GM06990 (cell line): ENCODE results near the gene S100A10.

Experiments used
- DNase-seq: peaks from one replicate; pipeline ENCODE4 v3.0.0-alpha.2; 2011; ENCODE audit not compliant: insufficient read length; ENCODE audit errors: extremely low read depth
- H3K27me3 ChIP-seq: replicated peaks from 2 replicates; pipeline ENCODE4 v1.6.0; 2011; ENCODE audit warnings: low read length; ENCODE audit not compliant: control insufficient read depth, insufficient read depth
- H3K36me3 ChIP-seq: 2 replicates; pipeline ENCODE4 v1.5.1; 2011; ENCODE audit warnings: low read length; ENCODE audit not compliant: control insufficient read depth, insufficient read depth
- H3K4me3 ChIP-seq: replicated peaks from 2 replicates; pipeline ENCODE4 v1.5.1; 2011; ENCODE audit warnings: low read depth, mild to moderate bottlenecking, control low read depth, low read length
- TF ChIP-seq, protein P1 (sequence below): IDR thresholded peaks from 2 replicates; pipeline ENCODE4 v1.5.1; 2011; ENCODE audit warnings: low read length, control low read depth, mild to moderate bottlenecking, inconsistent platforms; ENCODE audit not compliant: insufficient read depth, poor library complexity, severe bottlenecking

Gene S100A10

DNA sequence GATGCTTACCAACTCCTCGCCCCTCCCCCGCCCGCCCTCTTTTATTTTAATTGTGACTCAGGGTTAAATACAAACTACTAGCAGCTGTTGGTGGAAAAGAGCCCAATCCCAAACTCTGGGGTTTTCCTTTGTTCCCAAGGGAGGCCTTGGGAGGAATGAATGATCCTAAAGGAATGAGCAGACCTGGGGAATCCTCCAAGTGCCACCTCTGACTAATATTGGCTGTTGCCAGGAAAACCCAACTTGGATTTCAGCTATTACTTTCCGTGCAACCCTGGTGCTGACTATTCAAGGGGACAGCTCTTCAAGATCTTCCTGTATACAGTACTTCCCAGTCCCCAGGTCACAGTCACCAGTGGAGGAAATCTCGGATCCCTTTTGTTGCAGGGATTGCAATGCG is 1.3 kb upstream of the S100A10 start:
- Histone ChIP-seq H3K4me3 (no peak overlapping the region), H3K27me3 (peaks cover 7% of the 10 kb centered on the region), H3K36me3 (no peaks in the 10 kb centered on the region)
- DNase-seq, result no peak
- TF ChIP-seq, protein P1, sequence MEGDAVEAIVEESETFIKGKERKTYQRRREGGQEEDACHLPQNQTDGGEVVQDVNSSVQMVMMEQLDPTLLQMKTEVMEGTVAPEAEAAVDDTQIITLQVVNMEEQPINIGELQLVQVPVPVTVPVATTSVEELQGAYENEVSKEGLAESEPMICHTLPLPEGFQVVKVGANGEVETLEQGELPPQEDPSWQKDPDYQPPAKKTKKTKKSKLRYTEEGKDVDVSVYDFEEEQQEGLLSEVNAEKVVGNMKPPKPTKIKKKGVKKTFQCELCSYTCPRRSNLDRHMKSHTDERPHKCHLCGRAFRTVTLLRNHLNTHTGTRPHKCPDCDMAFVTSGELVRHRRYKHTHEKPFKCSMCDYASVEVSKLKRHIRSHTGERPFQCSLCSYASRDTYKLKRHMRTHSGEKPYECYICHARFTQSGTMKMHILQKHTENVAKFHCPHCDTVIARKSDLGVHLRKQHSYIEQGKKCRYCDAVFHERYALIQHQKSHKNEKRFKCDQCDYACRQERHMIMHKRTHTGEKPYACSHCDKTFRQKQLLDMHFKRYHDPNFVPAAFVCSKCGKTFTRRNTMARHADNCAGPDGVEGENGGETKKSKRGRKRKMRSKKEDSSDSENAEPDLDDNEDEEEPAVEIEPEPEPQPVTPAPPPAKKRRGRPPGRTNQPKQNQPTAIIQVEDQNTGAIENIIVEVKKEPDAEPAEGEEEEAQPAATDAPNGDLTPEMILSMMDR, result no peak

GRCh38 chr1:151993084-151993733 is 450 bp downstream of the S100A10 start:
- peaks cover 7% of the 10 kb centered on the region for H3K27me3 ChIP-seq
- DNase-seq, result peak; percentile 18
- TF ChIP-seq, protein P1, result no peak
- no peaks in the 10 kb centered on the region for H3K36me3 ChIP-seq
- H3K4me3 ChIP-seq, result peak overlapping the region; percentile 28

DNA sequence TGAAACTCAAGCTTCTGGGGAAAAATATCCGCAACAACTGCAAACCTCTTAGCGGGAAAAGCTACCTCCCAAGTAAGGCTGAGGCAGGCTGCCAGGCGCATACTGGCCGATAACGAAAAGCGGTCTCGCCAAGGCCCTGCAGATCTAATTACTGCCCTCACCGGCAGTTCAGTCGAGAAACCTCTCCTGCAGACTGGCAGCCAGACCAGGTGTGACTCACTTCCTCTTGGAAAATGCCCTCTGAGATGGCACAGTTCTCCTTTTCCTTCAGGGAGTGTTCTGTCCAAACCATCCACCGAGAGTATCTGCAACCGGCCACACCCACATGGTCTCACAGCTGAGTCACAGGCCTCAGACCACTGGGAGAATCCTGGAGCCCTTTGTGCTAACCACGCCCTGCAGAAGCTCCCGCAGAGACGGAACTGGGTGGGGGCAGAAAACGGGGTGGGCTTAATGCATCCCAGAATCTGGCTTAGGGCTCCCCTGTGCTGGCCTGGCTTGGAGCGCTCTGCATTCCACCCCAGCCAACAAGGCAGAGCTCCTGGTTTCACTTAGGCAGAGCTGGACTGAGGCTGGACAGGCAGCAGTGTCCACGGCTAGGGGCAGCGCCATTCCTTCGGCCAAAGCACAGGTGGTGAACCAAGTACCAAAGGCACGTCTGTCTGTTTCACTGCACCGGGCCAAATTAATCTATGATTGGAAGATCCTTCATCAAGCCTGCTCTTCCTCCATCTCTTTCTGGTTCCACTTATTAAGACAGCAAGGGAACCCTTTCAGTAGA is 1.2 kb downstream of the S100A10 start:
- Histone ChIP-seq H3K4me3 (no peak overlapping the region), H3K36me3 (no peaks in the 10 kb centered on the region), H3K27me3 (peaks cover 7% of the 10 kb centered on the region)
- no peak for DNase-seq
- TF ChIP-seq, protein P1, result no peak

GRCh38 chr1:151991663-151992302 is 1.9 kb downstream of the S100A10 start:
- peaks cover 7% of the 10 kb centered on the region for H3K27me3 ChIP-seq
- no peak for DNase-seq
- H3K36me3 ChIP-seq, result no peaks in the 10 kb centered on the region
- H3K4me3 ChIP-seq, result no peak overlapping the region
- TF ChIP-seq, protein P1, result no peak

DNA sequence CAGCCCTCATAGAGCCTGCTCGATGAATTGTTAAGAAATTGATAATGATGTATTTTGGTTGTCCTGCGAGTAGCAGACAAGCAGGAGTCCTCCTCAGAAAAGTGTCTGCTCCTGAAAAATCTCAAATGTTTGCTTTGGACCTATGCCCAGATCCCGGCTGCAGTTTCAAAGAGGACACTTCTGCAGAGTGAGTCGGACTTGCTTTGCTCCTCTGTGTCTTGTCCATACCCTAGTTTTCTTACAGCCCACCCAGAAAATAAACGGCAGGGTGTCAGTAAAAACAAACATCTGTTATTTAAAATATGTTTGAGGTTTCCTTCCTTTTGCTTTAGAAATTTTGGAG is 2.8 kb downstream of the S100A10 start:
- Histone ChIP-seq H3K27me3 (peaks cover 7% of the 10 kb centered on the region), H3K36me3 (no peaks in the 10 kb centered on the region), H3K4me3 (no peak overlapping the region)
- no peak for DNase-seq
- TF ChIP-seq, protein P1, result no peak
